Endothelial cell of umbilical vein (primary cell): Measurements from ENCODE around the gene MRPL38. TPM values are rescaled to one million over a fixed set of nuclear protein-coding genes. Genes with fewer than 3 reads are reported as not detected.
"Not testable (repeated sequence)": the region's sequence is repeated elsewhere in the genome, so short reads cannot be mapped to it uniquely, and the experiment has no call there.

Source experiments
- BruUV-seq: library from RNA; stranded (reverse); fragments of 400-500 nt; replicated peaks from 2 replicates; lab custom pipeline; 2021; lab: Mats Ljungman, UMichigan
- CTCF ChIA-PET: fragments of 300-600, 350-600 bp; sonication (Branson Sonifier 250); formaldehyde crosslinking; loops from one replicate; lab custom pipeline; 2021; ENCODE audit warnings: antibody characterized with exemption, inconsistent platforms; lab: Charles Lee
- POLR2A ChIA-PET: fragments of 300-600, 350-600 bp; sonication (Branson Sonifier 250); formaldehyde crosslinking; loops from one replicate; lab custom pipeline; 2021; ENCODE audit warnings: antibody characterized with exemption, inconsistent platforms; lab: Charles Lee
- DNase-seq: peaks from one replicate; pipeline ENCODE4 v3.0.0-alpha.2; 2011; ENCODE audit warnings: low read depth, low spot score
- FAIRE-seq: peaks from 2 replicates; lab custom pipeline; 2011; peaks lifted over from hg19 to GRCh38; lab: Jason Lieb, UNC
- H2AFZ ChIP-seq: 2 replicates; pipeline ENCODE4 v1.6.0; 2012; ENCODE audit warnings: low read depth, low read length, control low read depth, inconsistent platforms
- H3K27ac ChIP-seq: 2 replicates; pipeline ENCODE4 v1.5.1; 2011; ENCODE audit warnings: low read depth, mild to moderate bottlenecking, control low read depth, low read length, moderate library complexity; ENCODE audit not compliant: insufficient read depth
- H3K27me3 ChIP-seq, 2 experiments: 2 replicates each; pipeline versions ENCODE4 v1.6.0 to v1.6.1; 2011; ENCODE audit warnings: low read length in 2 of 2, mixed read lengths in 1 of 2; ENCODE audit not compliant: control insufficient read depth in 2 of 2, insufficient read depth in 2 of 2
- H3K36me3 ChIP-seq, 2 experiments: 2 replicates in 1 of 2; 3 replicates in 1 of 2; pipeline ENCODE4 v1.5.1; 2011; ENCODE audit warnings: low read length in 2 of 2, mild to moderate bottlenecking in 1 of 2, moderate library complexity in 1 of 2; ENCODE audit not compliant: control insufficient read depth in 2 of 2, insufficient read depth in 2 of 2; ENCODE audit errors: extremely low read depth in 1 of 2
- H3K4me1 ChIP-seq: 3 replicates; pipeline ENCODE4 v1.5.1; 2011; ENCODE audit warnings: mild to moderate bottlenecking, low read length; ENCODE audit not compliant: control insufficient read depth, insufficient read depth; ENCODE audit errors: extremely low read depth
- H3K4me2 ChIP-seq: 2 replicates; pipeline ENCODE4 v1.6.1; 2011; ENCODE audit warnings: low read length, control low read depth, mixed read lengths; ENCODE audit not compliant: insufficient read depth
- H3K4me3 ChIP-seq, 3 experiments: fragments of 200-600 bp in 1 of 3; sonication (generic), shearing (Covaris generic) in 1 of 3; replicated peaks in 1 of 3; 2 replicates each; pipeline ENCODE4 v1.5.1; 2011 to 2016; ENCODE audit warnings: control low read depth in 3 of 3, low read length in 3 of 3, mild to moderate bottlenecking in 2 of 3, inconsistent platforms in 1 of 3, low read depth in 1 of 3, moderate library complexity in 1 of 3; ENCODE audit not compliant: insufficient read depth in 1 of 3
- H3K79me2 ChIP-seq: 2 replicates; pipeline ENCODE4 v1.6.0; 2012; ENCODE audit warnings: low read length, inconsistent platforms; ENCODE audit not compliant: control insufficient read depth, insufficient read depth
- H3K9ac ChIP-seq: replicated peaks from 2 replicates; pipeline ENCODE3; 2011; ENCODE audit warnings: low read length, control low read depth; ENCODE audit not compliant: insufficient read depth; ENCODE audit errors: extremely low read depth
- H3K9me1 ChIP-seq: replicated peaks from 3 replicates; pipeline ENCODE4 v1.6.0; 2011; ENCODE audit warnings: mild to moderate bottlenecking, low read length; ENCODE audit not compliant: control insufficient read depth, insufficient read depth; ENCODE audit errors: extremely low read depth
- H3K9me3 ChIP-seq: replicated peaks from 2 replicates; pipeline ENCODE4 v1.5.1; 2012; ENCODE audit warnings: low read length, inconsistent platforms; ENCODE audit not compliant: control insufficient read depth, insufficient read depth
- H4K20me1 ChIP-seq: replicated peaks from 2 replicates; pipeline ENCODE3; 2011; ENCODE audit warnings: mild to moderate bottlenecking, low read length; ENCODE audit not compliant: control insufficient read depth, insufficient read depth; ENCODE audit errors: extremely low read depth
- EZH2 ChIP-seq: IDR thresholded peaks from 2 replicates; pipeline ENCODE4 v1.6.1; 2012; ENCODE audit warnings: borderline replicate concordance, low read depth, mild to moderate bottlenecking, moderate library complexity, low read length, inconsistent platforms; ENCODE audit not compliant: severe bottlenecking
- FOS ChIP-seq: IDR thresholded peaks from 2 replicates; pipeline ENCODE4 v1.6.1; 2011; ENCODE audit warnings: mild to moderate bottlenecking, low read length, moderate library complexity, borderline replicate concordance; ENCODE audit not compliant: insufficient read depth
- GATA2 ChIP-seq: IDR thresholded peaks from 2 replicates; pipeline ENCODE4 v1.7.0; 2011; ENCODE audit warnings: low read depth, mild to moderate bottlenecking, moderate library complexity, mixed read lengths, low read length; ENCODE audit not compliant: insufficient read length, insufficient read depth
- JUN ChIP-seq: IDR thresholded peaks from 2 replicates; pipeline ENCODE4 v1.6.1; 2011; ENCODE audit warnings: borderline replicate concordance, low read depth; ENCODE audit not compliant: insufficient read length, insufficient read depth
- MAX ChIP-seq: IDR thresholded peaks from 2 replicates; pipeline ENCODE4 v1.6.1; 2011; ENCODE audit not compliant: insufficient read depth, insufficient read length
- MYC ChIP-seq: IDR thresholded peaks from one replicate; pipeline ENCODE4 v1.6.1; 2011; ENCODE audit warnings: mild to moderate bottlenecking, low read depth, low read length
- POLR2A ChIP-seq: IDR thresholded peaks from 2 replicates; pipeline ENCODE4 v1.6.1; 2012; ENCODE audit warnings: low read depth, mild to moderate bottlenecking, control low read depth, low read length
- POLR2AphosphoS5 ChIP-seq: IDR thresholded peaks from 2 replicates; pipeline ENCODE4 v1.6.1; 2012; ENCODE audit warnings: low read depth, mild to moderate bottlenecking, control low read depth, low read length, moderate library complexity; ENCODE audit not compliant: insufficient read depth
- dilution Hi-C: fragments of 300-500 bp; cut with MboI; formaldehyde crosslinking; loops from one replicate; pipeline ENCODE4 v1.15.0; 2019; ENCODE audit warnings: low sequenced_read_pairs; ENCODE audit not compliant: extremely low pct_ligation_motif_present
- intact Hi-C: fragments of 100-400 bp; cut with micrococcal nuclease; formaldehyde crosslinking; loops from one replicate; pipeline ENCODE4 v1.10.0; 2022
- polyA plus RNA-seq, 4 experiments: library from polyadenylated mRNA; depleted of rRNA in 3 of 4; stranded (reverse) in 3 of 4; unstranded in 1 of 4; fragments of >200 nt; gene quantifications; 2 replicates each; pipeline versions ENCODE4 v1.2.1 to v1.2.3, GENCODE V29; 2011 to 2012; ENCODE audit warnings: missing spikeins in 1 of 4
- total RNA-seq: library from RNA; stranded (reverse); gene quantifications from 2 replicates; pipeline ENCODE4 v1.2.3, GENCODE V29; 2021
- TF ChIP-seq, protein P1 (sequence below), 2 donors: IDR thresholded peaks; 1 replicate in 1 of 2; 2 replicates in 1 of 2; pipeline ENCODE4 v1.5.1; 2011; ENCODE audit warnings: low read length in 2 of 2, mild to moderate bottlenecking in 2 of 2, moderate library complexity in 2 of 2, control low read depth in 1 of 2, inconsistent platforms in 1 of 2, low read depth in 1 of 2; ENCODE audit not compliant: insufficient read depth in 1 of 2; ENCODE audit errors: extremely low read depth in 1 of 2

Gene MRPL38
- total and polyA plus RNA-seq, 2 donors (not counting 3 experiments of a cell fraction or from before 2014, with no cell fraction given) = 82.7 to 93.8 TPM

DNA sequence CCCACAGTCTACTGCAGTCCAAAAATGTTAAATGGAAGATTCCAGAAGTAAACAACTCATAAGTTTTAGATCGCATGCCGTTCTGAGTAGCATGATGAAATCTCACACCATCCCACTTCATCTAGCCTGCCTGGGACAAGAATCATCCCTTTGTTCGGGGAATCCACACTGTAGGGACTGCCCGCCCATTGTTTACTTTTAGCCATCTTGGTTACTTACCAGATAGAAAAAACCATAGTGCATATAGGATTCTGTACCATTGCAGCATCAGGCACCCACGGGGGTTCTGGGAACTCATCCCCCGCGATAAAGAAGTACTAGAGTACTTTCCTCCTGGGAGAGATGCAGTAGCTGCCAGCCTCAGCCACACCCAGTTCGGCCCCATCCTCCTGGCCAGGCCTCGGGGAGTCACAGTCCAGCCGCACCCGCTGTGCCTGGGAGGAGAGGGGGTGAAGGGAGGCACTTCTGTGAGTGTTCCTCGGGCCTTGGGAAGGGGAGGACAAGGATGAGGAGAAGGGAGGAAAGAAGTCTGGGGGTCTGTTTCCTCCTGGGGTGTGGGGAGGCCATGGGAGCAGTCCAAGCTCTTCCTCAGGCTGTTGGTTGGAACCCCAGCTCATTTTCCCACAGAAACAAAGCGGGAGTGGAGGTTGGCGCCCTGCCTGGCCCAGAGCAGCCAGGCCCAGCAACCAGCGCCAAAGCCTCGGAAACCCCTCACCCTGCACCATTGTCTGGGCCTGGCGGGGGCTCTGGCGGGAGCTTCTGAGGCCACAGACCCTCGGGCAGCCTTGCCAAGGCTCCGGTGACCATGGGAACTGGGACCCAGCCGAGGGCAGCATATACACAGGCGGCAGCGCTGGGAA is 35.2 kb downstream of the MRPL38 start:
- peak overlapping the region; percentile 35 for H3K9ac ChIP-seq
- intact Hi-C loops = no loop called here
- no peak overlapping the region for H3K4me2 ChIP-seq
- ChIA-PET CTCF (interaction anchor here (1.8 to 10.3 kb wide), 2 partner anchors 11 to 27 kb away, joined by 4 to 241 read pairs; partner anchors contain the start of genes TRIM65 and WBP2), POLR2A (interaction anchor here (1.7 kb wide), 1 partner anchor 11 kb away, joined by 5 read pairs; no protein-coding TSS in a partner anchor)
- no TSS peak for BruUV-seq
- H3K27me3 ChIP-seq = no peaks in the 10 kb centered on the region
- dilution Hi-C loops = no loop called here
- peaks cover 0 to 8% of the 10 kb centered on the region in 2 experiments for H3K36me3 ChIP-seq
- no peaks in the 10 kb centered on the region for H3K9me1 ChIP-seq
- FAIRE-seq = no peak
- H3K4me1 ChIP-seq = peaks cover 24% of the 10 kb centered on the region
- H4K20me1 ChIP-seq = no peaks in the 10 kb centered on the region
- no peak overlapping the region for H3K4me3 ChIP-seq
- no peaks in the 10 kb centered on the region for H3K79me2 ChIP-seq
- TF ChIP-seq GATA2 = no peak
- TF ChIP-seq MYC = no peak
- no peak for TF ChIP-seq POLR2AphosphoS5
- TF ChIP-seq, protein P1, sequence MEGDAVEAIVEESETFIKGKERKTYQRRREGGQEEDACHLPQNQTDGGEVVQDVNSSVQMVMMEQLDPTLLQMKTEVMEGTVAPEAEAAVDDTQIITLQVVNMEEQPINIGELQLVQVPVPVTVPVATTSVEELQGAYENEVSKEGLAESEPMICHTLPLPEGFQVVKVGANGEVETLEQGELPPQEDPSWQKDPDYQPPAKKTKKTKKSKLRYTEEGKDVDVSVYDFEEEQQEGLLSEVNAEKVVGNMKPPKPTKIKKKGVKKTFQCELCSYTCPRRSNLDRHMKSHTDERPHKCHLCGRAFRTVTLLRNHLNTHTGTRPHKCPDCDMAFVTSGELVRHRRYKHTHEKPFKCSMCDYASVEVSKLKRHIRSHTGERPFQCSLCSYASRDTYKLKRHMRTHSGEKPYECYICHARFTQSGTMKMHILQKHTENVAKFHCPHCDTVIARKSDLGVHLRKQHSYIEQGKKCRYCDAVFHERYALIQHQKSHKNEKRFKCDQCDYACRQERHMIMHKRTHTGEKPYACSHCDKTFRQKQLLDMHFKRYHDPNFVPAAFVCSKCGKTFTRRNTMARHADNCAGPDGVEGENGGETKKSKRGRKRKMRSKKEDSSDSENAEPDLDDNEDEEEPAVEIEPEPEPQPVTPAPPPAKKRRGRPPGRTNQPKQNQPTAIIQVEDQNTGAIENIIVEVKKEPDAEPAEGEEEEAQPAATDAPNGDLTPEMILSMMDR (IDR thresholded peaks at IDR 0.05; ENCODE audit: extremely low read depth in 1 of 2, insufficient read depth in 1 of 2, low read depth in 1 of 2, low read length in 2 of 2) = no peak
- TF ChIP-seq FOS = no peak
- TF ChIP-seq MAX = no peak
- no peak for TF ChIP-seq POLR2A
- TF ChIP-seq JUN = no peak
- TF ChIP-seq EZH2 = no peak
- peak; percentile 86 for DNase-seq
- H3K9me3 ChIP-seq = no peaks in the 10 kb centered on the region
- H2AFZ ChIP-seq = peak overlapping the region; percentile 94
- H3K27ac ChIP-seq = peak overlapping the region; percentile 33

- not testable (repeated sequence) for H3K27ac ChIP-seq
These were observed 35.9 kb downstream of the MRPL38 start for GRCh38 chr17:75868730-75869281.

More at GRCh38 chr17:75868730-75869281, 35.9 kb downstream of the MRPL38 start:
- DNase-seq, H3K9me1 ChIP-seq, H3K9ac ChIP-seq, H4K20me1 ChIP-seq, dilution Hi-C loops, intact Hi-C loops, H3K27me3 ChIP-seq, H3K4me2 ChIP-seq, H3K4me3 ChIP-seq, H3K79me2 ChIP-seq, BruUV-seq, H3K9me3 ChIP-seq, H3K36me3 ChIP-seq, FAIRE-seq: not testable (repeated sequence)
- ChIA-PET CTCF (interaction anchor here (1.8 kb wide), 1 partner anchor 28 kb away, joined by 4 read pairs; the partner anchor contains the start of gene TRIM65), POLR2A (interaction anchor here (1.7 kb wide), 1 partner anchor 10 kb away, joined by 5 read pairs; no protein-coding TSS in a partner anchor)
- Histone ChIP-seq H2AFZ (peak overlapping the region; percentile 94), H3K4me1 (peaks cover 22% of the 10 kb centered on the region)
